Measurements from ENCODE around the gene NEURL1B. TPM values are rescaled to one million over a fixed set of nuclear protein-coding genes. Genes with fewer than 3 reads are reported as not detected.

NEURL1B gene
- total RNA-seq, 2 experiments from 2014 or later, result 0.32 to 0.57 TPM

DNA sequence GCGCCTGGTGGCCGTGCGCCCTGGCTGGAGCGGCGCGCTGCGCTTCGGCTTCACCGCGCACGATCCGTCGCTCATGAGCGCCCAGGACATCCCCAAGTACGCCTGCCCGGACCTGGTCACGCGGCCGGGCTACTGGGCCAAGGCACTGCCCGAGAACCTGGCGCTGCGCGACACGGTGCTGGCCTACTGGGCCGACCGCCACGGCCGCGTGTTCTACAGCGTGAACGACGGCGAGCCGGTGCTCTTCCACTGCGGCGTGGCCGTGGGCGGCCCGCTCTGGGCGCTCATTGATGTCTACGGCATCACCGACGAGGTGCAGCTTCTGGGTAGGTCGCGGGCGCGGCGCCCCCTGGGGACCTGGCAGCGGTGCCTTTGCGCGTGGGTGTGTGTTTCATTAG, 28.9 kb downstream of the NEURL1B start:
- TF ChIP-seq EZH2phosphoT487 (IDR thresholded peaks at IDR 0.05; ENCODE audit: borderline replicate concordance, low read depth, low read length), result no peak
- TF ChIP-seq, protein P1, sequence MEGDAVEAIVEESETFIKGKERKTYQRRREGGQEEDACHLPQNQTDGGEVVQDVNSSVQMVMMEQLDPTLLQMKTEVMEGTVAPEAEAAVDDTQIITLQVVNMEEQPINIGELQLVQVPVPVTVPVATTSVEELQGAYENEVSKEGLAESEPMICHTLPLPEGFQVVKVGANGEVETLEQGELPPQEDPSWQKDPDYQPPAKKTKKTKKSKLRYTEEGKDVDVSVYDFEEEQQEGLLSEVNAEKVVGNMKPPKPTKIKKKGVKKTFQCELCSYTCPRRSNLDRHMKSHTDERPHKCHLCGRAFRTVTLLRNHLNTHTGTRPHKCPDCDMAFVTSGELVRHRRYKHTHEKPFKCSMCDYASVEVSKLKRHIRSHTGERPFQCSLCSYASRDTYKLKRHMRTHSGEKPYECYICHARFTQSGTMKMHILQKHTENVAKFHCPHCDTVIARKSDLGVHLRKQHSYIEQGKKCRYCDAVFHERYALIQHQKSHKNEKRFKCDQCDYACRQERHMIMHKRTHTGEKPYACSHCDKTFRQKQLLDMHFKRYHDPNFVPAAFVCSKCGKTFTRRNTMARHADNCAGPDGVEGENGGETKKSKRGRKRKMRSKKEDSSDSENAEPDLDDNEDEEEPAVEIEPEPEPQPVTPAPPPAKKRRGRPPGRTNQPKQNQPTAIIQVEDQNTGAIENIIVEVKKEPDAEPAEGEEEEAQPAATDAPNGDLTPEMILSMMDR (conservative IDR thresholded peaks at IDR 0.05; ENCODE audit: low read length), result no peak
- H3K36me3 ChIP-seq (ENCODE audit: insufficient read depth, low read length), result no peaks in the 10 kb centered on the region
- no peaks in the 10 kb centered on the region for H3K9me2 ChIP-seq (ENCODE audit: insufficient read depth, low read length)
- DNase-seq (ENCODE audit: low spot score), result no peak
- H3K4me2 ChIP-seq (ENCODE audit: low read length), result no peak overlapping the region
- no peak overlapping the region for H3K4me3 ChIP-seq (ENCODE audit: low read depth, low read length, poor library complexity, severe bottlenecking)
- H4K20me1 ChIP-seq (ENCODE audit: insufficient read depth, low read length), result no peaks in the 10 kb centered on the region
- intact Hi-C loops (cut with micrococcal nuclease; ENCODE audit: unreplicated experiment), result no loop called here
- H2AFZ ChIP-seq (ENCODE audit: low read length), result no peak overlapping the region
- BruUV-seq (replicated peaks), result no TSS peak
- H3K79me2 ChIP-seq (ENCODE audit: insufficient read depth, low read depth, low read length), result no peaks in the 10 kb centered on the region
- CTCF ChIA-PET (ENCODE audit: unreplicated experiment), result no interaction called here
- H3K27ac ChIP-seq (ENCODE audit: low read depth, low read length, poor library complexity, severe bottlenecking), result no peak overlapping the region
- no peaks in the 10 kb centered on the region for H3K9me3 ChIP-seq (ENCODE audit: low read length)
- H3K4me1 ChIP-seq (ENCODE audit: insufficient read depth, low read length, poor library complexity, severe bottlenecking), result no peaks in the 10 kb centered on the region
- POLR2A ChIA-PET, result no interaction called here

DNA sequence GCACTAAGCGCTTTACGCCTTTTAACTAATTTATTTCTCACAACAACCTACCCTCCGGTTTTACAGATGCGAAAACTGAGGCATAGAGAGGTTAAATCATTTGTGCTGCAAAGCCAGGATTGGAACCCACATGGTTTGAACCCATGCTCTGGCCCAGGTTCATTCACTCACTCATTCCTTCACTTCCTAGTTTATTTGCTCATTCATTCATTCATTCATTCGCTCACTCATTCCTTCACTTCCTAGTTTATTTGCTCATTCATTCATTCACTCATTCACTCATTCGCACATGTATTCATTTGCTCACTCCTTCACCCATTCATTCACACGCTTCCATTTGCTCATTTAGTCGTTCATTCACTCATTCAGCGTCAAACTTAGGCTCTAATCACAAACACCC, 29.4 kb downstream of the NEURL1B start:
- DNase-seq (ENCODE audit: low spot score), result no peak
- TF ChIP-seq, protein P1 (conservative IDR thresholded peaks at IDR 0.05; ENCODE audit: low read length), result no peak
- no peak for TF ChIP-seq EZH2phosphoT487 (IDR thresholded peaks at IDR 0.05; ENCODE audit: borderline replicate concordance, low read depth, low read length)
- no peaks in the 10 kb centered on the region for H3K9me2 ChIP-seq (ENCODE audit: insufficient read depth, low read length)
- intact Hi-C loops (cut with micrococcal nuclease; ENCODE audit: unreplicated experiment), result no loop called here
- no peak overlapping the region for H2AFZ ChIP-seq (ENCODE audit: low read length)
- H3K9me3 ChIP-seq (ENCODE audit: low read length), result no peaks in the 10 kb centered on the region
- H3K79me2 ChIP-seq (ENCODE audit: insufficient read depth, low read depth, low read length), result no peaks in the 10 kb centered on the region
- ChIA-PET POLR2A (no interaction called here), CTCF (ENCODE audit: unreplicated experiment) (no interaction called here)
- H3K4me3 ChIP-seq (ENCODE audit: low read depth, low read length, poor library complexity, severe bottlenecking), result no peak overlapping the region
- no peaks in the 10 kb centered on the region for H3K4me1 ChIP-seq (ENCODE audit: insufficient read depth, low read length, poor library complexity, severe bottlenecking)
- H3K27ac ChIP-seq (ENCODE audit: low read depth, low read length, poor library complexity, severe bottlenecking), result no peak overlapping the region
- BruUV-seq (replicated peaks), result no TSS peak
- no peak overlapping the region for H3K4me2 ChIP-seq (ENCODE audit: low read length)
- no peaks in the 10 kb centered on the region for H4K20me1 ChIP-seq (ENCODE audit: insufficient read depth, low read length)
- no peaks in the 10 kb centered on the region for H3K36me3 ChIP-seq (ENCODE audit: insufficient read depth, low read length)

DNA sequence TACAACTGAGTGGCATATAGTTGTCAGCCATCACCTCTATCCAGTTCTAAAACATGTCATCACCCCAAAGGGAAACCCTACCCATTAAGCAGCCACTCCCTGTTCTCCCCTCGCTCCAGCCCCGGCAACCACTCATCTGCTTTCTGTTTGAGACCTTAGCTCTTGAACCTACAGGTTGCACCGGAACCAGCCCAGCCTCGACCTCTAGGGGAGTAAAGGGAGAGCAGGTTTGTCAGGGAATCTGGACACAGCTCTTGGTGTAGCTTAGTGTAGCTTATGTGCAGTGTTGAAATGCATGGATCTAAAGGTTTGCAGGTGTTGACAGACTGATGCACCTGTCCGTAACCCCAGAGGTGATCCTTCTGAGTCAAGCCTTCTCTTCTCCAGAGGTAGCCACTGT, 30.0 kb downstream of the NEURL1B start:
- H3K4me2 ChIP-seq (ENCODE audit: low read length), result no peak overlapping the region
- ChIA-PET POLR2A (no interaction called here), CTCF (ENCODE audit: unreplicated experiment) (interaction anchor here (0.5 kb wide), 1 partner anchor 269 kb away, joined by 5 read pairs; no protein-coding TSS in a partner anchor)
- DNase-seq (ENCODE audit: low spot score), result no peak
- intact Hi-C loops (cut with micrococcal nuclease; ENCODE audit: unreplicated experiment), result no loop called here
- no peaks in the 10 kb centered on the region for H3K9me2 ChIP-seq (ENCODE audit: insufficient read depth, low read length)
- H3K27ac ChIP-seq (ENCODE audit: low read depth, low read length, poor library complexity, severe bottlenecking), result no peak overlapping the region
- no TSS peak for BruUV-seq (replicated peaks)
- H3K36me3 ChIP-seq (ENCODE audit: insufficient read depth, low read length), result no peaks in the 10 kb centered on the region
- no peaks in the 10 kb centered on the region for H3K79me2 ChIP-seq (ENCODE audit: insufficient read depth, low read depth, low read length)
- no peak for TF ChIP-seq EZH2phosphoT487 (IDR thresholded peaks at IDR 0.05; ENCODE audit: borderline replicate concordance, low read depth, low read length)
- TF ChIP-seq, protein P1 (conservative IDR thresholded peaks at IDR 0.05; ENCODE audit: low read length), result no peak
- H3K4me3 ChIP-seq (ENCODE audit: low read depth, low read length, poor library complexity, severe bottlenecking), result no peak overlapping the region
- H3K9me3 ChIP-seq (ENCODE audit: low read length), result no peaks in the 10 kb centered on the region
- H4K20me1 ChIP-seq (ENCODE audit: insufficient read depth, low read length), result no peaks in the 10 kb centered on the region
- no peaks in the 10 kb centered on the region for H3K4me1 ChIP-seq (ENCODE audit: insufficient read depth, low read length, poor library complexity, severe bottlenecking)
- H2AFZ ChIP-seq (ENCODE audit: low read length), result no peak overlapping the region
